T follicular helper cell (primary cell): ENCODE data around the gene FHIT.

Experiments
- DNase-seq: peaks from one replicate; pipeline ENCODE4 v3.0.0-alpha.2; 2020; ENCODE audit warnings: low read depth

The FHIT gene

DNA sequence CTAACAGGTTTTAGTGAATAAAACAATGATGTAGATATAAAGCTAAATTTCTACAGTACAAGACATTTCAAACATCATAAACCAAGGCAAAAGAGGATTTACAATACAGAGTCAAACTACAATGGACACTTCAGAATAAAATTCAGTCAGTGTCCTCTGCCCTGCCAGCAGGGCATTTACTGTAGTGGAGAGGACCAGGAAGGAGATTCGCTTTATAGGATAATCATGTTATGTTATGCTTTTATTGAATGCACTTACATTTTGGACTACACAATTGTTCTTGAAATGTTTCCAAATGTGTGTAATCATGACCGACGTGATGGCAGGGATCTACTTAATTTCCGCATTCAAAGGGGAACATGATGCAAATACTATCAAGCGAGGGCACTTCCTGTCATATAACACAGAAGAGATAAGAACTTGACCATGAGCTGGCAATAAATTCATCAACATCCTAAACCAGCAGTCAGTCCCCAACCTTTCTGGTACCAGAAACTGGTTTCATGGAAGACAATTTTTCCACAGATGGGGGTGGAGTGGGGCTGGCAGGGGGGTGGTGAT lies 925.6 kb downstream of the FHIT start:
- DNase-seq = no peak

DNA sequence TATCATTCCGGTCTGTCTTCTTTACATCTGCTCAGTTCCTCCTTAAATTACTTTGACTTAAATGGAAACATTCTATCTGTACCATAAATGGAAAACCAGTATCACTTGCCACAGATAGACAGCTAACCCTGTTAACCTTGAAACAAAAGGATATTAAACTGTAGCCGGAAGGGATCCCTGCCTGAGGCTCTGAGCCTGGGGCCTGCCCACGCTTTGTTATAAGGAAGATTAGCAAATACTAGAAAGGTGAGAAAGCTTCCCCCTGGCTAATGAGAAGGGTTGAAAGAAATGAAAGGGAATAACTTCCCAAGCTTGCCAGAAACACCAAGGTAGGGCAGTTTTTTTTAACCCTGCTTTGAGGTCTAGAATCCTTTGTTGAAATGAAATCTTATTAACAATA lies 927.6 kb downstream of the FHIT start:
- DNase-seq = no peak

DNA sequence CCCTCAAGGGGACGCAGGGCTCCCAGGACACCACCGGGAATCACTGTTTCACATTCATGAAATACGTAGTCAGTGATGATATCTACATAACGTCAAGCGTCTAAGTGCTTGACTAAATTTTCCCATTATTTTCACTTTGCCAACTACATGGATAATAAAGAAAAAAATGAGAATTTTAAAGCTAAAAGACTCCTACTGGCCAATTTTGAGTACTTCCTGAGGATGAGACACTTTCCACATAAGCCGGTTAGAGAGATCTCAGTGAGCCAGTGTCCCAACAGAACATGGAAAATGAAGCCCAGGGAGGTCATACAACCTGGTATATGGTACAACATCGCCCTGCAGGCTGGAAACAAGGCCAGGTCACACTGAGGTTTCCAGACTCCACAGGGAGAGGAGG lies 928.1 kb downstream of the FHIT start:
- no peak for DNase-seq

DNA sequence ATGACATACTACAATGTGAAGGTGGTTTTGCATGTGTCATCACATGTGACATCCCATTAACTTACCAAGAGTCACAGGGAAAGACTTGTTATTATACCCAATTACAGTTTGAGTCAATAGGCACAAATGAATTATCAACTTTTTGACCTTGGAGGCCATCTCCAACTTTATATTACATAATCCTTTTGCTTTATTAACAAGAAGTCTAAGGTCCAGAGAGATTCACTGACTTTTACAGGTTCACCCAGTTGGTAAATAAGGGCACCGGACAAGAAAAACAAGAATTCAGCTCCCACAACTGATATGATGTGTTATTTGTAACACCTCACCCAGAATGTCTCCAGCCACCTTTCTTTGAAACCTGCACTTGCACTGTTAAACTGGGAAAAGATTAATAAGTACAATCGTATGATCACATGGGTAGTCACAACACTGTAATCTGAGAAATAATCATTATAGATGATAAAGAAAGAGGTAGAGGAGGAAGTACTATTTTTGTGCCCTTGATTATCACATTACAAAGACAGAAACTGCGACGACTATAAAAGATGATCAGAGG lies 928.9 kb downstream of the FHIT start:
- no peak for DNase-seq

DNA sequence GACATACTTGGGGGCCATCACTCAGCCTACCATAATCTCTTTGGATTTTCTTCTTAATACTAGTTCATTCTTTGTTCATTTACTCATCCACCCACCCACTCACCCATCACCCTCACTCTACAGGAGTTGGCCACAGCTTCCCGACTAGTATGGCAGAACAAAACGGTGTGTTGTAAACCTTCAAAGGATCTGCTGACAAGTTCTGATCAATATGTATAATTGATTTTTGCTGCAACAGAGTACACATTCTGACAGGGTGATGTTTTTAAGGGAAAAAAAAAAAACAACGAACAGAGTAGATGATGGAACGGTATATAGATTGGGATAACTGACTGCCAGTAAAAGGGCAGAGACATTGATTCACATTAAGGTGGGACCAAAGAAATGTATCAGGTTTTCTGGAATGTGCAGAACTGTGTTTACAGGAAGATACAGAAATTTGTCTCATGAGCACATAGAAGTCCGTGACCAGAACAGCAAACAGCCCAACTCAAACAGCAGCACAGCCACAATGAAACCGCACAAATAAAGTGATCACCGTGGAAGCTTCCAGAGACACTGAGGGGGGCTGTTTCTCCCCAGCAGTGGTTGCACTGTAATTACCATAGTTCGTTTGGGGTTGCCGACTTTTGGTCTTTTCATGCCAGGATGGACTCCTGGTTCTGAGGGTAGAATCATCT lies 931.9 kb downstream of the FHIT start:
- DNase-seq = no peak

DNA sequence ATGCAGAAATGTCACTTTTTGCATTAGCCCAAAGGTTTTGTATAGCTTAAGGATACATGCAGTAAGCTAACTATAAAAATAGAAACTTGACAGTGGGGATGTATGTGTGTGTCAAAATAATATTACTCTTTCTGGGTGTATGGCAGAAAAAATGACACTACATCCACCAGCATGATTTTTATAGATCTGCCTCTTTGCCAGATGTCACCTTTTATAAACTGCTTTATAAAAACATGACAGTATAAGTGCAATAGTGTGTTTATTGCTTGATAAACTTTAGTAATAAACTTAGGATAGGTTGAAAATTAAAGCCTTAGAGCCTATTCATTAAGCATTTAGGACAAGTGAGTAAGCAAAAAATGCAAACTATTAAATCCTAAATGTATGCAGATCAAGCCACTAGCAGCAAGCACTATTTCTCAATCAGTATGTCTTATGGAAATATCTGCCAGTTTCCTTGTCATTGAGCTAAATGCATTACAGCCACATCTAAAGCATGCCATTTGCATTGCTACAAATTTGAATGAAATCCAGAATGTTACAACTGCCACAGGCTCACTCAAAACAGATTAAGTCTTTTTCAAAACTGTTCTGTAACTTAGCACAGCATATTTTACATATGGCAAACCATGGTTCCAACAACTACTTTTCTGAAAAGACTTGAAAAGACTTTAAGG lies 935.0 kb downstream of the FHIT start:
- DNase-seq = no peak

DNA sequence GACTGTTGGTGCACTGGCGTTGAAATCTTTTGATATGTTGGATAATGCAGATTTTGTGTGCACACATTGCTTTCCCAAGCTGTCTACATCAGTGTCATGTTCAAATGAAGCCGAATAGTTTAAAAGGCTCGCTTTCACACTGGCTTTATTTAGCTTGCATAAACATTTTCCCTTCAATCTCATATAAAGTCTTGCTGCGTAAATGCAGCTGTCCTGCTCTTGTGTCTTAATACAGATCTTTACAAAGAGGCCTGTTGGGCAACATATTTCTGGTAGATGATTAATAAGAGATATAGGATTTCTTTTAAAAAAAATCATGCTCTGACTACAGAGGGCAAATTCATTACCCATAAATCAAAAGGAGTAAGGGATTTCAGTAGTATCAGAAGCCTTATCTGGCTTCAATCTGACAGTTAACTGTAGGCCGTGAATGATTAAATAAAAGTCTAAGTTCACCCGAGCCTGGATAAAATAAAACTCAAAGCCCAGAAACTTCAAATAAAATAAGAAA lies 937.2 kb downstream of the FHIT start:
- DNase-seq = no peak

DNA sequence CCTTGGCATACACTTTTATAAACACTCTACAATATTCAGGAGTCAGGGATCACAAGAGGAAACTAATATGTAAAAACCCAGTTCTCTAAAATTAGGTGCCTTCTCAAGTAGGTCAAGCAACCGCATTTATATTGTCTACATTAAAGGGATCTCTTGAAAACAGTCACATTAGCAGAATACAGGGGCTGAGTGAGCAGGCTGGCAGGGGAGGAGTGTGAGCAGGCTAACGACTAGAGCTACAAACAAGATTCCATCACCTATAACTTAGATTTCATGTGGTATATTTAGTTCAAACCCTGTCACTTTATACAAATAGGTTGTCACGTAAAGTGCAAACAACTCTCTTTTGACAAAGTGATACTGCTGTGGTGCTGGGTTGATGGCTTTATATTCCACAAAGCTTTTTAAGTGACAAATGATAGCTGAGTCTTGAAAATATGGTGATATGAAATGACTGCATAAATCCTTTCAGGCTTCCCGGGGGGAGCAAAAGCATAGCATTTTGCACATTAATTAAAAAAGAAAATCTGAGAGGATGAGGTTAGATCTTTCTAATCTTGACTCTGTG lies 937.9 kb downstream of the FHIT start:
- no peak for DNase-seq

DNA sequence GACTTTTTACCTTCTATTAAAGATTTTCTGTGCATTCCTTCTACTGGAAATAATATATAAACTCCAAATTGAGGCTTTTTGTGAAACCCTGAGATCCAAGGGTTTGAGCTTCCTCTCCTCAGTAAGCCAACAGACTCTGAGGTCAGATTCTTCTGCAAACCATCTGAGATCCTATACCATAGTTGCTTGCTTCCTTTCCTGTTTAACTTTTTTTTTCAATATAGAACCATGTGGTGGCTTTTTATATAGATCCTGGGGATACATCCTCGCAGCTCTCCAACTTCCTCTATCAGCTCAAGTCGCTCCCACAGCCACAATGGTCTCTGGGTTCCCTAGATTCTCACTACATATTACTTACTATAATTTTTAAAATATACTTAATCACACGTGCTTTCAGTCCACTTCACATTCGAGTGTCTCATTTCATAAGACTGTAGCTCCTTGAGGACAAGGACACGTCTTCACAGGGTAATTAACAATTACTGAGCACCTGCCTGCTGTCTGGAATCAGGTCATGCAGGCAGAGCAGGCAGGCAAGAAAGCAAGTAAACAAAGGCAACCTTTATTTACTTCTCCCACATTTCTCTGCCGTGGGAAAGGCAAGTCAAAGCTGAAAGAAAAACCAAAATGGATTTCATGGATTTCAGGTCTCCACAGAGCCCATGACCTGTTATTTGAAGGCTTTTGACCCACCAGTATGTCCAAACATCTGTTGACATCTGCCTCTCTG lies 941.5 kb downstream of the FHIT start:
- no peak for DNase-seq

DNA sequence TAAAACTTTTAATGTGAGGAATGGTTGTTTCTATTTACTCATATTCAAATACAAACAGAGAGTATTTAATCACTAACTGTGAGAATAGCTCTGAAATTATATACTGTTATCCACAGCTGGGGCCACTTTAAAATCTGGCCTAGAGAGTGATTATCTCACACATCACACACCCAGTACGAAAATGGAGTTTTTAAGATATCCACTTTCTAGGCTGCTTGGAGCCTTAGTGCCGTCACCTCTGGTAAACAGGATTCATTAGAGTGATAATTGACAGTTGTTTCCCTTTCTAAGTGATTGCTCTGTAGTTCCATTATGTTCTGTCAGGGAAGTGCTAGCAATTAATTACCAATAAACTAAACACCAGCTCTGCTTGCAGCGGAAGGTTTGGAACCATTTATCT lies 942.4 kb downstream of the FHIT start:
- no peak for DNase-seq

DNA sequence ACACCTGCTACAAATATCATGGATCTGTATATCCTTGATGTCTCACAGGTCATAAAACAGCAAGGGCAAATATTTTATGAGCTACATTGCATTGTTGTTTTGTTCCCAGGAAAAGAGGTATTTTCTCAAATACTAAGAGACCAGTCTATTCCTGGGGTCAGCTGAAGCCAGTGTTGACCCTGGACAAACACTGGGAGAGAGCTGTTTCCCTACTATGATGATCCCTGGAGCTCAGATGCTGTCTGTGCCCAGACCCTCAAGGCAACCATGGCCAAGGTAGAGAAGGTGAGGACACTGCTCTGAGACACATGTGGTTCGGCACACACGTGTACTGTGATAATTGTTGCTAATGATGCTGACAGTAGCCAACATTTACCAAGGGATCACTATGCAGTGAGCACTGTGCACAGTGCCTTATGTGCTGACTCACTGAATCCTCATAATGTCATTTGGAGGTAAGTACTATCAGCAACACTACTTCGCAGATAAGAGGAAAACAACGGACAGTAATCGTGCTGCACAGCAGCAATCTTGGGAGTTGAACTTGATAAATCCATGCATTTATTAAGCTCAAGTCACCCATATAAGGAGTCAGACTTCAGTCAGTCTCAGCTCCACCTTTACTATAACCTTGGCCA lies 943.6 kb downstream of the FHIT start:
- no peak for DNase-seq

DNA sequence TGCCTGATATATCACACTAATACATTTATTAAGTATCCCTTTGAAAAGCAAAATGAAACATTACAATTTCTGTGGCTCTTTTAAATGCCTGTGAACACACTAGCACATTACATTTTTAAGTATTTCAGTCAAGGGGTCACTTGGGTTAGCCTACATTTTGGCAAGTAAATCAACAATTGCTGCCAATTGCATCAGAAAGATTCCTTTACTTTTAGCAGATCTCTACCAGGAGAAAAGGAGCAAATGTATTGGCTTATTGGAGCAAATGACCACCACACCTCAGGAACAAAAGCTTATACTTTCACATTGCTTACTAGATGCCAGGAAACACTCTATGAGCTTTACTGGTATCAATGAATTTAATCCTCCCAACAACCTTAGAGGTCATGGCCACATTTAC lies 947.1 kb downstream of the FHIT start:
- DNase-seq = no peak

DNA sequence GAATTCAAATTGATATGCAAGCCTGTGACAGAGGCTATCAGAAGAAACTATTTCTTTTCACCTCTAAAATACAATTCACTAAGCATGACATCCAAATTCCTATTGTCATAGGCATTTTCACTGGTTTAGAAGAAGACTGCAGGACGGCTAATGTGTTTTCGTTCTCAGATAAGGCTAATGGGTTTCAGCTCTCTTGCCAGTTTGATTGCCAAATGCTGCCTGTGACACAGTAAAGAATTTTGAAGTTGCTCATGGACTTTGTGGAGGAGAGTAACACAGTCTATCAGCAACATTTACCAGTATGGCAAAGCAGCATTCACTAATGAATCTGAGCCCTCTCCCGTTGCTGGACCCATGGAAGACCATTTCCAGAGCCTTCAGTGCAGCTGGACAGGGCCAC lies 948.1 kb downstream of the FHIT start:
- DNase-seq = no peak

DNA sequence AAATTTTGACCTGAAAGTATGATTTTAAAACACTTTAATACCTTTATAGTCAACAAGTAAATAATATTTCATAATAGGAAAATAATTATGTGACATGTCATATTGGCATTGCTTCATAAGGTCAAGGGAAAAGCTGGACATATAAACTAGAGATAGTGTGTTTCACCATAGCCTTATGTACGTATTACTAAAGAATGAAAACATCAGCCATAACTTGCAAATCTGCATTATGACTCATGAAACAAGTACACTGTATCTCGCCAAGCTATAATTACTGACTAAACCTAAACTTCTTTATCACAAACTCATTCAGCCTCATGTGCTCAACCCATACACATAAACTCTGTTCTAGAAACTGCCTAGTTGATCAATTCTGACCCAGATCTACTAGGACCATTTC lies 950.1 kb downstream of the FHIT start:
- DNase-seq = no peak

DNA sequence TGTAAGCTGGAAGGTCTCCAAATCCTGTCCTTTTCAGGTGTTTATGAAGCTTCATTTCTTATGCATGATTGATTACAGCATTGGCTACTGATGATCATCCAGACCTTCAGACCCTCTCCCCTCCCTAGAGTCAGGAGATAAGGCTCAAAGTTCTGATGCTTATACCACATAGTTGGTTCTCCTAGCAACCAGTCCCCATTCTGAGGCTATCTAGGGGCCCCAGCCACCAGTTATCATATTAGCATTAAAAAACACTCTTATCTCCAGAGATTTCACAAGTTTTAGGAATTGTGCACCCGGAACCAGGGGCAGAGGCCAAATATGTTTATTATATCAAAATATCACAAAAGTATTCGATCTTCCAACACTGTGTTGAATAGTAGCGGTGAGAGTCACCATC lies 953.1 kb downstream of the FHIT start:
- no peak for DNase-seq

DNA sequence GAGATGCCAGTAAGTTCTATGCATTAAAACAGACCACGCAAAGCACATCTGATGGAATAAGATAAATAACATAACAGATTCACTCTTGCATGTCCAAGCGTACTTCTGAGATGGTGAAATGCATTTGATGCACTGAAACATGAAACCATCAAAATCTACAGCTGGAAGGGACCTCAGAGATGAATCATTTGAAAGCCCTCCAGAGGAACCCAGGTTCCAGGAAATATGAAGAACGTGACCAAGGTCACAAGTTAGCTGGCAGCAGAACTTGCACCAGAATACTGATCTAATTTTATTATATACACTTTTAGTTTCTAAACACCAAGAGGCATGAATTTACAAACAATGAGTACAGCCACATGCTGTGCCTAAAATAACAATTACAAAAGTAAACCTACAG lies 957.1 kb downstream of the FHIT start:
- DNase-seq = no peak

DNA sequence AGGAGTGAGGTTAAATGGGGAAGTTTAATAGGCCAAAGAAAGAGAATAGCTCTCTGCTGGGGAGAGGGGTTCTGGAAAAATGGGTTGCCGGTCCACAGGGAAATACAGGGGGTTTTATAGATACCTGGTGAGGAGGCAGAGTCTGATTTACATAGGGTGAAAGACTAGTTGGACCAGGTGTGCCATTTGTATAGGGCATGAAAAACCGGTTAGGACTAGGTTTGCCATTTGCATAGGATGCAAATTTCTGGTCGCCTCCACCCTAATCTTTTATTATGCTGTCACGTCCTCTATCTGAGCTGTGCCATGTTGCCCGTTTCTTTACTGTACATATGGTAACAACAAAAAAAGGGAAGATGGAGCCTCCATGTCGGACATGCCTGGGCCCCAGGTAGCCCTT lies 960.1 kb downstream of the FHIT start:
- no peak for DNase-seq

DNA sequence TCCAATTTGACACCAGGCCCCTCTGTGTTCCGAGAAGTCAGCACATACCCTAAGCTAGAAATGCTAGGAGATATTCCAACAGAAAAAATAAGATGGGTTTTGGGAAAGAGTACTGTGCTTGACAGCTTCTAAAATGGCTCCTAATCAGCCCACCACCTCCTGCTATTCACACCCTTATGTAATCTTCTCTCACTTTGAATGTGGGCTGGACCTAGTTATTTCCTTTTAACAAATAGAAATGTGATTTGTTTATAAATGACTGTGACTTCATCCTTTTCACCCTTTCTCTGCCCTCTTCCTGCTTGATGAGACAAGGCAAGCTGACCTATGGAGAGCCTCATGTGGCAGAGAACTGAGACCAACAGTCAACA lies 961.1 kb downstream of the FHIT start:
- DNase-seq = no peak

DNA sequence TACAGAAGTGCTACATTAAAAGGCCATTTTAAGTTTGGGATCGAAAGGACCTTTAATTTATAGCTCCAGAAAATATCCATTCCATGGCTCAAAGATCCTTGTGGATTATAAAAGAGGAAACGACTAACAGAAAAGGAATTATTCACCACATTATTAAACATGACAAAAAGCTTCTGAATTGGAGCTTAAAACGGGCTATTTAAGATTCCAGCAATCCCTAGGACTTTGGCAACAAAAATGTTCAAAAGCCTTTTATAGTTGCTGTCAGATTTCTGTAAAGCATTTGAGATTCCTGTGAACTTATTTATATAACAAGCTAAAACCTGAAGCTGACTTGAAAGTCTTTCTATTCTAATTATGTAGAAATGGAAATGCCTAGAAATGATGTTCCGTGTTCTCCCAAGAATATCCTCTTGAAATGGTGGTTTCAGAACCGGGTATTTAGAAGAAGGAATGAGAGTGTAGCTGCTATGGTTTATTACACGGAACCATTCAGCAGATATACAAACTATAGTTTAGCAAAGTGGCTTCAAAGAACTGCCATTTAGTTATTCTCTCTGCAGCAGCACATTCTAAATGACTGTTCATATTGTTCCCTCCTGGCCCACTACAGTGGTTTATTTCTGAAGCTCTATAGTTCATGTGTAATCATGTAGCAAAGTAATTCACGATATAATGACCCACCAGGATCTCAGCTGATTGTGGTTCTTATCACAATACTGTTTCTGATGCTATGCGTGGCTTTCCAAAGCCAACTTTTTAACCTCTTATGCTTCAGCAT lies 961.7 kb downstream of the FHIT start:
- no peak for DNase-seq

DNA sequence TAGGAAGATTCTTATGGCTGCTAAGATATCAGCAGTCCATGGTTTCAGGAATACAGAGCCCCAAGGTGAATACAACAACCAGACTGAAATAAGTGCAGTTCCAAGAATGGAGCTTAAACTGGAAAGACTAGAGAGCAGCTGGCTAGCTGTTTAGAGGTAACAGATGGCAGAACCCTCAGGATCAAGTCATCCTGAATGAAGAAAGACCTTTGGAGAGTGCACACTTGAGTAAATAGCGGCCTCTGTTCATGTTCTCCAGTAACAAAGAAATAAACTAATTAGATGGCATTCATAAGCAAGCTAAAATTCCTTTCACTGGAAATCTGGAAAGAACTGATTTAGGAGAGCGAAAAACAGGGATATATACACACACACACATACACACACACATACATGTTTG lies 968.4 kb downstream of the FHIT start:
- no peak for DNase-seq

DNA sequence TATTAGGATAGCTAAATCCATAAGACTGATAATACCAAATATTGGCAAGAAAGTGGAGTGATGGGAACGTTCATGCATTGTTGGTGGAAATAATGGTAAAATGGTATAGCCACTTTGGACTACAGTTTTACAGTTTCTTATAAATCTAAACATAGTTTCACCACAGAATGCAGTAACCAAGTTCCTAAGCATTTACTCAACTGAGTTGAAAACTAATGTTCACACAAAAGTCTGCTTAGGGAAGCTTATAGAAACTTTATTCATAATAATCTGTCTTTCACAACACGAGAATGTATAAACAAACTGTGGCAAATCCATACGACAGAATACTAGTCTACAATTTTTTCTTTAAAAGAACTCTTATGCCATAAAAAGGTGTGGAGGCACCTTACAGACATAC lies 969.3 kb downstream of the FHIT start:
- no peak for DNase-seq
